CD14-positive monocyte (primary cell): ENCODE measurements around the gene ADAMTS13. TPM values are rescaled to one million over a fixed set of nuclear protein-coding genes. Genes with fewer than 3 reads are reported as not detected.

Source experiments
- DNase-seq, 3 donors: peaks; one replicate each; pipeline ENCODE4 v3.0.0-alpha.2; 2011 to 2022
- H2AFZ ChIP-seq: 2 replicates; pipeline ENCODE4 v1.6.0; 2012; ENCODE audit warnings: mild to moderate bottlenecking, low read depth, low read length, inconsistent platforms; ENCODE audit not compliant: insufficient read depth, poor library complexity, severe bottlenecking
- H3K27ac ChIP-seq, 2 donors: 1 replicate in 1 of 2; 2 replicates in 1 of 2; pipeline ENCODE4 v1.5.1; 2012 to 2013; ENCODE audit warnings: low read length in 2 of 2, control low read depth in 1 of 2, inconsistent platforms in 1 of 2, low read depth in 1 of 2, mild to moderate bottlenecking in 1 of 2
- H3K27me3 ChIP-seq, 2 donors: one replicate each; pipeline versions ENCODE4 v1.6.0 to v1.6.1; 2011 to 2013; ENCODE audit warnings: low read length in 2 of 2; ENCODE audit not compliant: control insufficient read depth in 2 of 2, insufficient read depth in 2 of 2
- H3K36me3 ChIP-seq, 2 donors: replicated peaks in 1 of 2; 1 replicate in 1 of 2; 2 replicates in 1 of 2; pipeline versions ENCODE4 v1.5.1 to v1.6.1; 2012 to 2013; ENCODE audit warnings: low read length in 2 of 2, control low read depth in 1 of 2, inconsistent platforms in 1 of 2, mild to moderate bottlenecking in 1 of 2; ENCODE audit not compliant: insufficient read depth in 2 of 2, control insufficient read depth in 1 of 2
- H3K4me1 ChIP-seq, 2 donors: 1 replicate in 1 of 2; 2 replicates in 1 of 2; pipeline versions ENCODE4 v1.5.1 to v1.6.1; 2012 to 2013; ENCODE audit warnings: low read length in 2 of 2, control low read depth in 1 of 2, inconsistent platforms in 1 of 2, mild to moderate bottlenecking in 1 of 2, moderate library complexity in 1 of 2; ENCODE audit not compliant: insufficient read depth in 2 of 2, control insufficient read depth in 1 of 2
- H3K4me2 ChIP-seq: replicated peaks from 2 replicates; pipeline ENCODE3; 2012; ENCODE audit warnings: low read length, moderate library complexity, mild to moderate bottlenecking; ENCODE audit not compliant: poor library complexity, severe bottlenecking; ENCODE audit errors: extremely low read depth
- H3K4me3 ChIP-seq, 3 experiments: fragments of 200-600 bp in 1 of 3; sonication (generic) in 1 of 3; replicated peaks in 1 of 3; 1 replicate in 2 of 3; 2 replicates in 1 of 3; pipeline ENCODE4 v1.5.1; 2011 to 2013; ENCODE audit warnings: low read length in 3 of 3, mild to moderate bottlenecking in 3 of 3, control low read depth in 2 of 3, low read depth in 2 of 3, inconsistent platforms in 1 of 3, moderate library complexity in 1 of 3
- H3K79me2 ChIP-seq: 2 replicates; pipeline ENCODE4 v1.6.0; 2012; ENCODE audit warnings: mild to moderate bottlenecking, control low read depth, inconsistent platforms, low read length, moderate library complexity; ENCODE audit not compliant: insufficient read depth
- H3K9ac ChIP-seq: 2 replicates; pipeline ENCODE4 v1.6.0; 2017; ENCODE audit warnings: low read length, mild to moderate bottlenecking; ENCODE audit not compliant: insufficient read depth, poor library complexity, severe bottlenecking
- H3K9me3 ChIP-seq, 2 donors: replicated peaks in 1 of 2; 1 replicate in 1 of 2; 2 replicates in 1 of 2; pipeline versions ENCODE4 v1.5.1 to v1.6.1; 2012 to 2013; ENCODE audit warnings: low read length in 2 of 2, control low read depth in 1 of 2; ENCODE audit not compliant: control insufficient read depth in 1 of 2, insufficient read depth in 1 of 2
- H4K20me1 ChIP-seq: 2 replicates; pipeline ENCODE4 v1.6.0; 2012; ENCODE audit warnings: mild to moderate bottlenecking, low read length, control low read depth, moderate library complexity; ENCODE audit not compliant: insufficient read depth
- H3K27ac Mint-ChIP-seq, 7 donors: one replicate each; pipeline ENCODE4 v1.8.0; 2020; ENCODE audit warnings: mild to moderate bottlenecking in 7 of 7, mixed read lengths in 7 of 7, moderate library complexity in 6 of 7, inconsistent platforms in 2 of 7
- H3K27me3 Mint-ChIP-seq, 3 donors: one replicate each; pipeline ENCODE4 v1.8.0; 2021 to 2022; ENCODE audit warnings: low read depth in 3 of 3, mild to moderate bottlenecking in 3 of 3, mixed read lengths in 3 of 3, moderate library complexity in 3 of 3, inconsistent platforms in 1 of 3
- H3K36me3 Mint-ChIP-seq, 2 donors: one replicate each; pipeline ENCODE4 v1.8.0; 2020; ENCODE audit warnings: mixed read lengths in 2 of 2, inconsistent platforms in 1 of 2, mild to moderate bottlenecking in 1 of 2
- H3K4me1 Mint-ChIP-seq: one replicate; pipeline ENCODE4 v1.8.0; 2020; ENCODE audit warnings: mild to moderate bottlenecking, mixed read lengths
- H3K4me3 Mint-ChIP-seq, 2 donors: one replicate each; pipeline ENCODE4 v1.8.0; 2020; ENCODE audit warnings: mild to moderate bottlenecking in 2 of 2, mixed read lengths in 2 of 2, moderate library complexity in 1 of 2
- H3K9me3 Mint-ChIP-seq, 7 donors: one replicate each; pipeline ENCODE4 v1.8.0; 2020 to 2022; ENCODE audit warnings: mixed read lengths in 7 of 7, mild to moderate bottlenecking in 6 of 7, moderate library complexity in 6 of 7, inconsistent platforms in 2 of 7
- WGBS: methylation state at CpG from one replicate; pipeline ENCODE4 v1.1.5; 2013; ENCODE audit warnings: missing lambda C conversion rate; ENCODE audit not compliant: insufficient coverage; 5-methylcytosine and 5-hydroxymethylcytosine counted together
- intact Hi-C, 2 donors: fragments of 100-400 bp; cut with micrococcal nuclease; formaldehyde crosslinking; loops; one replicate each; pipeline versions ENCODE4 v1.15.0 to v1.15.1; 2023
- polyA plus RNA-seq, 3 donors: library from polyadenylated mRNA; depleted of rRNA in 1 of 3; unstranded in 2 of 3; stranded (reverse) in 1 of 3; fragments of 300-500 nt in 2 of 3; fragments of >200 nt in 1 of 3; fragmentation: Illumina TruSeq in 2 of 3; gene quantifications; 1 replicate in 2 of 3; 2 replicates in 1 of 3; pipeline ENCODE4 v1.2.3, GENCODE V29; 2012 to 2021
- TF ChIP-seq, protein P1 (sequence below): fragments of 200-600 bp; IDR thresholded peaks from one replicate; pipeline ENCODE4 v1.8.0; 2022; ENCODE audit warnings: antibody characterized with exemption, mild to moderate bottlenecking

The ADAMTS13 gene
- polyA plus RNA-seq, 3 donors: 0.77 TPM; not detected in 2

DNA sequence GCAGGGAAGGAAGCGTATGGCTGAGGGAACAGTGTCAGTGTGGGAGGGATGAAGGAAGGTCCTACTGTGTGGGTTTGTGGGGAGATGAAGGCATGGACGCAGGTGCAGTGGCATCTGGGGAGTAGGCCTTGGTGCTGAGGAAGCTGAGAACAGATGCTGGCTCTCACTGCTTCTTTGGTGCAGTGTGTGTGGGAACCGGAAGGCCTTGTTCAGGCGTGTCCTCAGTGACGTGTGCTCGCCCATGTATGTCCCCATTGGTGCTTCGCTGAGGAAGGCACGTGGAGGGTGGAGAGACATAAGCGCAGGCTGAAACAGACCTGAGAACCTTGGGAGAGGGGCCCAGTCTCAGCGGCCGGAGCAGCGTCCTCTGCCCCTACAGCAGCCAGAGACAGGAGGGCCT, 18.7 kb downstream of the ADAMTS13 start:
- H3K79me2 ChIP-seq: no peaks in the 10 kb centered on the region
- TF ChIP-seq, protein P1, sequence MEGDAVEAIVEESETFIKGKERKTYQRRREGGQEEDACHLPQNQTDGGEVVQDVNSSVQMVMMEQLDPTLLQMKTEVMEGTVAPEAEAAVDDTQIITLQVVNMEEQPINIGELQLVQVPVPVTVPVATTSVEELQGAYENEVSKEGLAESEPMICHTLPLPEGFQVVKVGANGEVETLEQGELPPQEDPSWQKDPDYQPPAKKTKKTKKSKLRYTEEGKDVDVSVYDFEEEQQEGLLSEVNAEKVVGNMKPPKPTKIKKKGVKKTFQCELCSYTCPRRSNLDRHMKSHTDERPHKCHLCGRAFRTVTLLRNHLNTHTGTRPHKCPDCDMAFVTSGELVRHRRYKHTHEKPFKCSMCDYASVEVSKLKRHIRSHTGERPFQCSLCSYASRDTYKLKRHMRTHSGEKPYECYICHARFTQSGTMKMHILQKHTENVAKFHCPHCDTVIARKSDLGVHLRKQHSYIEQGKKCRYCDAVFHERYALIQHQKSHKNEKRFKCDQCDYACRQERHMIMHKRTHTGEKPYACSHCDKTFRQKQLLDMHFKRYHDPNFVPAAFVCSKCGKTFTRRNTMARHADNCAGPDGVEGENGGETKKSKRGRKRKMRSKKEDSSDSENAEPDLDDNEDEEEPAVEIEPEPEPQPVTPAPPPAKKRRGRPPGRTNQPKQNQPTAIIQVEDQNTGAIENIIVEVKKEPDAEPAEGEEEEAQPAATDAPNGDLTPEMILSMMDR: no peak
- intact Hi-C loops: no loop called here
- no peaks in the 10 kb centered on the region for H3K27me3 ChIP-seq
- Mint-ChIP-seq H3K9me3 (peaks cover 0 to 2% (median 0%) of the 10 kb centered on the region in 7 donors), H3K36me3 (no peaks in the 10 kb centered on the region), H3K27ac (no peak overlapping the region), H3K4me3 (no peak overlapping the region), H3K27me3 (peaks cover 0 to 9% (median 3%) of the 10 kb centered on the region in 3 donors), H3K4me1 (no peaks in the 10 kb centered on the region)
- no peak overlapping the region for H3K4me3 ChIP-seq
- 94% methylated on average over 9 of the region's 12 CpGs for WGBS
- no peaks in the 10 kb centered on the region for H3K36me3 ChIP-seq
- H3K9ac ChIP-seq: no peak overlapping the region
- no peaks in the 10 kb centered on the region for H3K9me3 ChIP-seq
- H3K4me2 ChIP-seq: no peak overlapping the region
- no peak overlapping the region for H2AFZ ChIP-seq
- DNase-seq: no peak
- H3K27ac ChIP-seq: no peak overlapping the region
- no peaks in the 10 kb centered on the region for H3K4me1 ChIP-seq
- no peaks in the 10 kb centered on the region for H4K20me1 ChIP-seq

DNA sequence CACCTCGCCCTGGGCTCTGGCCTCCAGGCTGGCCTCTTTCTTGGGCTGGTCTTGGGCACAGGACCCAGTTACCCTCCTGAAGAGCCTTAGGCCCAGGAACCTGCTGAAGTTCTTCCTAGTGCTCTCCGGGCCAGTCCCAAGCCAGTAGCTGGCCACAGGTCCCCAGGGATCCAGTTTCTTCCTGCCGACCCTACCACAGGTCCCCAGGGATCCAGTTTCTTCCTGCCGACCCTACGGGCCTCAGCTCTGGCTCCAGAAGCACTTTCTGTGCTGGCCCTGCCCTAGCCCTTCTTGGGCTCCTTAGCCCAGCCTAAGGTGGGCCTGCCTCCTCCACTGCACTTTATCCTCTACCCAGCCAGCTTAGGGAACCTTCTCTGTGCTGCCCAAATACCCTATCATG, 19.4 kb downstream of the ADAMTS13 start:
- no peaks in the 10 kb centered on the region for H3K9me3 Mint-ChIP-seq
- Histone ChIP-seq H3K4me1 (no peaks in the 10 kb centered on the region), H3K4me3 (no peak overlapping the region), H3K9ac (no peak overlapping the region), H3K27ac (no peak overlapping the region), H2AFZ (no peak overlapping the region), H3K4me2 (no peak overlapping the region), H3K9me3 (no peaks in the 10 kb centered on the region), H3K36me3 (no peaks in the 10 kb centered on the region), H4K20me1 (no peaks in the 10 kb centered on the region), H3K79me2 (no peaks in the 10 kb centered on the region), H3K27me3 (no peaks in the 10 kb centered on the region)
- H3K27ac Mint-ChIP-seq: peak overlapping the region in 1 of 7 donors; percentile 10
- peaks cover 3 to 7% (median 3%) of the 10 kb centered on the region in 3 donors for H3K27me3 Mint-ChIP-seq
- no peaks in the 10 kb centered on the region for H3K36me3 Mint-ChIP-seq
- H3K4me3 Mint-ChIP-seq: no peak overlapping the region
- TF ChIP-seq, protein P1: no peak
- no peaks in the 10 kb centered on the region for H3K4me1 Mint-ChIP-seq
- DNase-seq: no peak
- intact Hi-C loops: no loop called here
- WGBS: 93% methylated on average over 5 of the region's 5 CpGs
